ENCODE results near the gene OSBPL6. TPM values are rescaled to one million over a fixed set of nuclear protein-coding genes. Genes with fewer than 3 reads are reported as not detected.
A peak's percentile ranks its signal among the peaks of the same experiment; 100 is the strongest.
"Not testable (repeated sequence)": the region's sequence is repeated elsewhere in the genome, so short reads cannot be mapped to it uniquely, and the experiment has no call there.

Gene OSBPL6
- total RNA-seq, 2 experiments from 2014 or later = 2.5 to 3.3 TPM

DNA sequence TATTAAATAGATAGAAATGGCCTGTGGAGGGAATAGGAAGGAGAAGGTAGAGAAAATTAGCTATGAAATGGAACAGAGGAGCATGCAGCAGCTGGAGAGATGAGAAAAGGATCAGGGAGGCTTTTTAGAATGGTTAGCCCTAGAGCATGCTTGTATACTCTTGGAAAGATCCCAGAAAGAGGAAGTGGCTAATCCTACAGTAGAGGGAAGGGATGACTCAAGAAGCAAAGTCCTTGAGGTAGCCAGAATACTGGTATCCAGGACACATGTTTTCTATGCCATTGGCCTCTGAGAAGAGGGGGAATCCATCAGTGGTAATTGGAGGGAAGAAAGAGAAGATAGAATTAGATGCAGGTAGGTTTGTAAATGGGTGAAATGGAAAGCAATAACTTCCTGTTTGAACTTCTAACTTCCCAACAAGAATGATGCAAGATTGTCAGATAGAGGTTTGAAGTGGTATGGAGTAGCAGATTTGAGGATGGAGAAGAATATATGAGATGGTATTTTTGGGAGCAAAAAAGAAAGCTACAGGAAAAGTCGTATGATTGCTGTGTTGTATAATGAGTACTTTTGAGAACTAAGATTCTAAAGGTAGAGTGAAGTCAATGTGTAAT is 17.1 kb upstream of the OSBPL6 start:
- Mint-ChIP-seq H3K27ac (no peak overlapping the region), H3K27me3 (peaks cover 19% of the 10 kb centered on the region), H3K4me3 (no peak overlapping the region), H3K36me3 (ENCODE audit: low read depth) (no peaks in the 10 kb centered on the region), H3K9me3 (ENCODE audit: low read depth) (no peaks in the 10 kb centered on the region), H3K4me1 (no peaks in the 10 kb centered on the region)
- POLR2A ChIA-PET = no interaction called here
- intact Hi-C loops (cut with DNase I, micrococcal nuclease) = no loop called here
- ATAC-seq (no peak), DNase-seq (no peak)
- CTCF ChIA-PET = no interaction called here

DNA sequence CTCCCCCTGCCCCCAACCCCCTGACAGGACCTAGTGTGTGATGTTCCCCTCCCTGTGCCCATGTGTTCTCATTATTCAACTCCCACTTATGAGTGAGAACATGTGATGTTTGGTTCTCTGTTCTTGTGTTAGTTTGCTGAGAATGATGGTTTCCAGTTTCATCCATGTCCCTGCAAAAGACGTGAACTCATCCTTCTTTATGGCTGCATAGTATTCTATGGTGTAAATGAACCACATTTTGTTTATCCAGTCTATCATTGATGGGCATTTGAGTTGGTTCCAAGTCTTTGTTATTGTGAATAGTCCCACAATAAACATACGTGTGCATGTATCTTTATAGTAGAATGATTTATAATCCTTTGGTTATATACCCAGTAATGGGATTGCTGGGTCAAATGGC is 13.7 kb upstream of the OSBPL6 start:
- H3K27me3 Mint-ChIP-seq = peaks cover 13% of the 10 kb centered on the region
- ATAC-seq; H3K4me1 Mint-ChIP-seq; H3K9me3 Mint-ChIP-seq (ENCODE audit: low read depth); H3K27ac Mint-ChIP-seq; intact Hi-C loops (cut with DNase I, micrococcal nuclease); H3K36me3 Mint-ChIP-seq (ENCODE audit: low read depth); POLR2A ChIA-PET; DNase-seq; H3K4me3 Mint-ChIP-seq; CTCF ChIA-PET: not testable (repeated sequence)

DNA sequence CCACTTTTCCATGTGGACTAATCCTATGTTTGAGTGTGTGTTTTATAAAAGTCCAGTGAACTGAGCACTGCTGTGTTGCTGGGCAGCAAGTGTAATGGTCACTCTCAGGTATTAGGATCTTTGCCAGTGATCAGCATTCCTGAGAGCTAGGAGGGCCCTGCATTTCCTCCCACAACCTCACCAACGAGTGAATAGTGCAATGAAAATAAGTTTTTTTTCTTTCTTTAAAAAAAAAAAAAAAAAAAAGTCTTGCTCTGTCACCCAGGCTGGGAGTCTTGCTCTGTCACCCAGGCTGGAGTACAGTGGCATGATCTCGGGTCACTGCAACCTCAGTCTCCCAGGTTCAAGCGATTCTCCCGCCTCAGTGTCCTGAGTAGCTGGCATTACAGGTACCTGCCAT is 6.5 kb upstream of the OSBPL6 start:
- Mint-ChIP-seq H3K4me1 (no peaks in the 10 kb centered on the region), H3K36me3 (ENCODE audit: low read depth) (no peaks in the 10 kb centered on the region), H3K9me3 (ENCODE audit: low read depth) (no peaks in the 10 kb centered on the region), H3K27ac (no peak overlapping the region), H3K27me3 (peaks cover 19% of the 10 kb centered on the region), H3K4me3 (no peak overlapping the region)
- intact Hi-C loops (cut with DNase I, micrococcal nuclease) = no loop called here
- ChIA-PET CTCF (no interaction called here), POLR2A (no interaction called here)
- ATAC-seq (no peak), DNase-seq (no peak)

DNA sequence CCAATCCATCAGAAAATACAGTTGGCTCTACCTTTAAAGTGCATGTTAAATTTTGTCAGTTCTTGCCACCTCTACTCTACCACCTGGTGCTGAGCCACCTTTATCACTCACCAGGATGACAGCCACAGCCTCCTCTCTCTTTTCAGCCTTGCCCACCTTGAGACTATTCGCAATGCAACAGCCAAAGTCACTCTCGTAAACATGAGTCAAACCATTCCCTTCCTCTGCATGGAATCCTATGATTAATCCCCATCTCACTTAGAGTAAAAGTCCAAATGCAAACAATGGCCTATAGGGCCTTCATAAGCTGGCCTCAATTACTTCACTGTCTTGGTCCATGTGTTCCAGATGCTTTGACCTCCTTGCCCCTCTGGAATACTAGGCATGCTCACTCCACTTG is 5.8 kb upstream of the OSBPL6 start:
- Mint-ChIP-seq H3K9me3 (ENCODE audit: low read depth) (no peaks in the 10 kb centered on the region), H3K27ac (no peak overlapping the region), H3K36me3 (ENCODE audit: low read depth) (no peaks in the 10 kb centered on the region), H3K27me3 (peaks cover 25% of the 10 kb centered on the region), H3K4me3 (no peak overlapping the region), H3K4me1 (peaks cover under 1% of the 10 kb centered on the region)
- ChIA-PET POLR2A (no interaction called here), CTCF (no interaction called here)
- intact Hi-C loops (cut with DNase I, micrococcal nuclease) = no loop called here
- no peak for DNase-seq
- ATAC-seq = no peak

DNA sequence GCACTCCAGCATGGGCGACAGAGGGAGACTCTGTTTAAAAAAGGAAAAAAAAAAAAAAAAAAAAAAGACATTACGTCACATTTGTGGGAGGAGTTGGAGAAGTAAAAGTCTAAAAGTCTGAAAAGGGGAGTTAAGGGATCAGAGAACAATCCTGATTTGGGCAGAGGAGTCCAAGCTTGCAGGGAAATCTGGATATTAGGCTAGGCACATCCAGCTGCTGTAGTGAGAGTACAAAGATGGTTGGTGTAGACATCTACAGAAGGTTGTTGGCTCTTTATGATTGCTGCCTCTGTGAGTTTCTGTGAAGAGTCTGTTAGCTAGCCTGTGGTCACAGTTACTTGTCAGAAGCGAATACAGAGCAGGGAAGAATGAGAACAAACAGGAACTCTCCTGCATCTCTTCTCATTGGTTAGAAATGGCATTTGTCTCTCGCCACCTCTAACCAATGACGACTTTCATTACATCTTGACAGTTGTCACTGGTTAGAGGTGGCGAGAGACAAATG is 3.3 kb upstream of the OSBPL6 start:
- ChIA-PET POLR2A (interaction anchor here (0.6 kb wide), 1 partner anchor 8 kb away, joined by 3 read pairs; no protein-coding TSS in a partner anchor), CTCF (no interaction called here)
- Mint-ChIP-seq H3K4me1 (peaks cover 7% of the 10 kb centered on the region), H3K27ac (no peak overlapping the region), H3K9me3 (ENCODE audit: low read depth) (no peaks in the 10 kb centered on the region), H3K27me3 (peaks cover 27% of the 10 kb centered on the region), H3K4me3 (no peak overlapping the region), H3K36me3 (ENCODE audit: low read depth) (no peaks in the 10 kb centered on the region)
- intact Hi-C loops (cut with DNase I, micrococcal nuclease) = loop anchor here (2.0 to 5.0 kb wide), 2 partner anchors 221 to 224 kb away; no protein-coding TSS in a partner anchor
- ATAC-seq = peak; percentile 34
- no peak for DNase-seq

DNA sequence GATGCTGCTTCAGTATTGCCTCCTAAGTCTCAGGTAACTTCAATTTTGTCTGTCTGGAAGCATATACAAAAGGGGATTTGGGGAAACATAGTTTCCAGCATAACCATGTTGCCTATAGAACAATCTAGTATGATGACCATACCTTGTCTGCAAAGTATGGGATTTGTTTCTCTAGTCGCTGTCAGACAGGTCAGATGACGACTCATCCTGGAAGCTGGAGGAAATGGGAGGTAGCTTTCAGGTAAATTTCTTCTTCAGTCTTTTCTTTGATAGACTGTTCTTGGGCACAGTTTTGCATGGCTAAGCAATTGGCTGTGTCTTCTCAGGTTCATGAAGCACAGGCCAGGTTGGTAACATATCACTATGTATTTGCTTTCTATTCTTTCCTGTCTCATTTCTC is 2.8 kb upstream of the OSBPL6 start:
- ChIA-PET POLR2A (no interaction called here), CTCF (no interaction called here)
- intact Hi-C loops (cut with DNase I, micrococcal nuclease) = loop anchor here (2.0 to 5.0 kb wide), 2 partner anchors 221 to 223 kb away; no protein-coding TSS in a partner anchor
- ATAC-seq (no peak), DNase-seq (no peak)
- H3K36me3 Mint-ChIP-seq (ENCODE audit: low read depth) = no peaks in the 10 kb centered on the region
- peaks cover 7% of the 10 kb centered on the region for H3K4me1 Mint-ChIP-seq
- H3K9me3 Mint-ChIP-seq (ENCODE audit: low read depth) = no peaks in the 10 kb centered on the region
- H3K4me3 Mint-ChIP-seq = no peak overlapping the region
- H3K27ac Mint-ChIP-seq = no peak overlapping the region
- H3K27me3 Mint-ChIP-seq = peaks cover 28% of the 10 kb centered on the region

DNA sequence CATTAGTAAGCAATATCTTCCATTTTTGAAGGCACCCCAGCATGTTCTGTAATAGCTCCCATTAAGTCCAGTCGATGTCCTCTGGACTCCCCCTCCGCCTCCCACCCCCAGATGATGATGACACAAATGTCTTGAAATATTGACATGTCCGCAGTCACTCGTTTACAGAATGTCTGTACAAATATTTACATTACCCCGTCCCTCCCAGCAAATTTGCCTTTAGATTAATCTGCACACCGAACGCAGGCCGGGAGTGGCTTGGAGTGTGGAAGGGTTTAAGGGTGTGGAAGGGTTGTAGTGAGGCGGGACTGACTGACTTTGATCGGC is 853 bp upstream of the OSBPL6 start:
- DNase-seq = peak; percentile 6
- ChIA-PET CTCF (interaction anchor here (1.0 kb wide), 2 partner anchors 81 to 211 kb away, joined by 3 to 4 read pairs; partner anchors contain the start of gene RBM45), POLR2A (no interaction called here)
- Mint-ChIP-seq H3K4me1 (peaks cover 7% of the 10 kb centered on the region), H3K27me3 (peaks cover 41% of the 10 kb centered on the region), H3K36me3 (ENCODE audit: low read depth) (no peaks in the 10 kb centered on the region), H3K27ac (no peak overlapping the region), H3K9me3 (ENCODE audit: low read depth) (no peaks in the 10 kb centered on the region), H3K4me3 (peak overlapping the region; percentile 58)
- ATAC-seq = no peak
- intact Hi-C loops (cut with DNase I, micrococcal nuclease) = loop anchor here in 1 of 2 experiments (5.0 kb wide), 1 partner anchor 219 kb away; no protein-coding TSS in a partner anchor

DNA sequence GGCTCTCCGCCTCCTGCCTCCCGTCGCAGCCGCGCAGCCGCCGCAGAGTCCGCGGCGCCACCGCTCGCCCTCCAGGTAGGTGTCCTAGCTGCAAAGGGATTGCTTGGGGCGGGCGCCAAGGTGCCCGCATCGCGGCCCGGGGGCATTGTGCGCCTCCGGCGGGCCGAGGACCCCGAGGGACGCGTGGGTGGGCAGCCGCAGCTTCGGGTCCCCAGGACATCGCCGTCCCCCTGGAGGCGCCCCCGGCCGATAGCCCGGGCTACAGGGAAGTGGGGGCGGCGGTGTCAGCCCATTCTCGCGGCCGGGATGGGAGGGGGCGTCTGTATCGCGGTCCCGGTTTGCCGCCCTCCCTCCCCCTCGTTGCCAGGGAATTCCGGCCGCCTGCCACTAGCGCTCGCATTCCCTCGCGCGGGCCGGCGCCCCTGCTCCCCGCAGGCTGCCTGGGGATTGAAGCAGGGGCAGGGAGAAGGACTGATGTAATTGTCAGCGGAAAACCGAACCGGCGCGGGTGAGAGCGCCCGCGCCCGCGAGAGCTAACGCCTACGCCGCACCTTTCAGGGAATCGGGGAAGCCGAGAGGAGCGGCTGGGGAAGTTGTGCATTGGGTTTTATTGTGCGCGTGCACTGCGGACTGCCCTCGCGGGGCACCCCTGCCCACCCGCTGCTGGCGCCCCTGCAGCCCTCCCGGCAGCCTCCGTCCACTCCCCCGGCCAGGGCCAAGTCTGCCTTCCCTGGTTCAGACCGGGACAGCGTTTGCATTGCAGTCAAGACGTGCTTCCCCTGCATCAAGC is 483 bp downstream of the OSBPL6 start:
- peaks cover 7% of the 10 kb centered on the region for H3K4me1 Mint-ChIP-seq
- intact Hi-C loops (cut with DNase I, micrococcal nuclease) = loop anchor here (1.0 to 5.0 kb wide), 3 partner anchors 82 to 256 kb away; partner anchors contain the start of gene RBM45 (in 2 of the 2)

DNA sequence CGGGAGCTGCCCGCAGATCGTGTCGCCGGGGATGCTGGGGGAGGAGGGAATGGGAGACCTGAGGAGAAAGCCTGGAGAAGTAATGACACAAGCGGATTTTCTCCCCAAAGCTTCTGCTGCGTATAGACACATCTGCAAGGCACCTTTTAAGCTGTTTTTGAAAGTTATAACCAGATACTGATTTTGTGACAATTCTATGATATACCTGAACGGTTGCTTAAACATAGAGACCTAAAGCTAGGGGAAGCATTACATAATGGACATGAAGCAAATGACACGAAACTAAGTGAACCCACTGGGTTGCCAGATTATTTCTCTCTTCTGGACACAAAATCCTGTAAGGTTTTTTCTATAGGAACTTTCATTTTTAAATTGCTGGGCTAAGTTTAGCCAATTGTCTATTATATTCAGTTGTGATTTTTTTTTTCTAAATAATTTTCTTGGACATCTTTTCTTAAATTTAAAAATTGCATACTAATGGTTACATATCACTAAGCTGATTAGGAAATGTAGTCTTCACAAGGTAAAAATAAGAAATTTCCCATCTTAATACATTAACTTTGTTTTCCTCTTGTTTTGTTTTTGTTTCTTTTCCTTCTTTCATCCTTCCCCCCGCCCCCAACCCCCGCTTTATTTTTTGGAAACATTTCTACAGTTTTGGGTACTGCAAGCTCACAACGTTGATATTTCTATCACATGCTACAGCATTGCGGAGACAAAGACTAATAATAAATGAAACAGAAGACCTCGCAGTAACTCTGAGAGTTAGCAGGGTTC is 1.3 kb downstream of the OSBPL6 start:
- DNase-seq (no peak), ATAC-seq (no peak)
- Mint-ChIP-seq H3K4me3 (peak overlapping the region; percentile 67), H3K27ac (no peak overlapping the region), H3K4me1 (peaks cover 7% of the 10 kb centered on the region), H3K27me3 (peaks cover 47% of the 10 kb centered on the region), H3K9me3 (ENCODE audit: low read depth) (no peaks in the 10 kb centered on the region), H3K36me3 (ENCODE audit: low read depth) (no peaks in the 10 kb centered on the region)
- intact Hi-C loops (cut with DNase I, micrococcal nuclease) = no loop called here
- CTCF ChIA-PET = interaction anchor here (1.0 to 1.5 kb wide), 3 partner anchors 10 to 63 kb away, joined by 3 to 4 read pairs (median 4); no protein-coding TSS in a partner anchor
- POLR2A ChIA-PET = no interaction called here

More for the DNA sequence above, 483 bp downstream of the OSBPL6 start:
- Mint-ChIP-seq H3K27me3 (peaks cover 46% of the 10 kb centered on the region), H3K27ac (no peak overlapping the region), H3K9me3 (ENCODE audit: low read depth) (no peaks in the 10 kb centered on the region), H3K4me3 (peak overlapping the region; percentile 67), H3K36me3 (ENCODE audit: low read depth) (no peaks in the 10 kb centered on the region)
- ChIA-PET POLR2A (no interaction called here), CTCF (interaction anchor here (1.0 to 1.5 kb wide), 3 partner anchors 11 to 62 kb away, joined by 3 to 4 read pairs (median 4); no protein-coding TSS in a partner anchor)
- peak; percentile 9 for ATAC-seq
- peak; percentile 51 for DNase-seq

DNA sequence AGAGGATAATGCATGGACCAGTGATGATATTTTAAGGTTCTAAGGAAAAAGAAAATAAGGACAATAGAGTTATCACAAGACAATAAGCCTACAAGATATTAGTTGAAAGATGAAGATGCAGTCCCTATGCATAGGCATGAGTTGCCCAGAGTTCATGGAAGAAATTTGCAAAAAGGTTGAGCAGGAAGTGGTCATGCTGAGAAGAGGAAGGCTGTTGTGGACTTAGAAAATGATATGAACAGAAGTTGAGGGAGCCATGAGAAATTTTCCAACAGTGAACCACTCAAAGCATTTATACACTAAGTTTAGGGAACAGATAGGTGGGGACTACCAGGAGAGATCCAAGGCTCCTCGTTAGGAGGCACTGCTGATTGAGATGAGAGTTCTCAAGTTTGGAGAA is 3.5 kb downstream of the OSBPL6 start:
- Mint-ChIP-seq H3K27ac (no peak overlapping the region), H3K27me3 (peaks cover 41% of the 10 kb centered on the region), H3K4me3 (no peak overlapping the region), H3K4me1 (peaks cover 8% of the 10 kb centered on the region), H3K9me3 (ENCODE audit: low read depth) (no peaks in the 10 kb centered on the region), H3K36me3 (ENCODE audit: low read depth) (no peaks in the 10 kb centered on the region)
- DNase-seq = no peak
- intact Hi-C loops (cut with DNase I, micrococcal nuclease) = no loop called here
- ChIA-PET POLR2A (no interaction called here), CTCF (no interaction called here)
- no peak for ATAC-seq

DNA sequence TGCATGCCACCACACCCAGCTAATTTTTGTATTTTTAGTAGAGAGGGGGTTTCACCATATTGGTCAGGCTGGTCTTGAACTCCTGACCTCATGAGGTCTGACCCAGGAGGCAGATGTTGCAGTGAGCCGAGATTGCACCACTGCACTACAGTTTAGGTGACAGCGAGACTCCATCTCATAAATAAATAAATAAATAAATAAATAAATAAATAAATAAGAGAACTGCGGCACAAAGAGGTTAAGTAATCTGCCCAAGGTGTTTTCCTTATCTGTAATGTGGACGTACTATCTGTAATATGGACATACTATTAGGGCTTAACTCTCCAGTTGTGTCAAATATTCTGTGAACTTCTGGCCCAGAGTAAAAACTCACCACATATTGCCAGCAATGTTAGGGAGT is 4.1 kb downstream of the OSBPL6 start:
- H3K36me3 Mint-ChIP-seq (ENCODE audit: low read depth); H3K27ac Mint-ChIP-seq; POLR2A ChIA-PET; H3K9me3 Mint-ChIP-seq (ENCODE audit: low read depth); DNase-seq; H3K4me1 Mint-ChIP-seq; ATAC-seq; intact Hi-C loops (cut with DNase I, micrococcal nuclease); H3K4me3 Mint-ChIP-seq: not testable (repeated sequence)
- CTCF ChIA-PET = interaction anchor here (0.5 kb wide), 1 partner anchor 89 kb away, joined by 3 read pairs; no protein-coding TSS in a partner anchor
- peaks cover 39% of the 10 kb centered on the region for H3K27me3 Mint-ChIP-seq
